Ureter (tissue), 1 donor: Measurements from ENCODE around the gene ALOX15. TPM values are rescaled to one million over a fixed set of nuclear protein-coding genes. Genes with fewer than 3 reads are reported as not detected.
"Not testable (repeated sequence)": the region's sequence is repeated elsewhere in the genome, so short reads cannot be mapped to it uniquely, and the experiment has no call there.

Experiments
- DNase-seq: peaks from one replicate; pipeline ENCODE4 v3.0.0-alpha.2; 2020; ENCODE audit warnings: low spot score
- total RNA-seq: library from RNA; stranded (reverse); gene quantifications from one replicate; pipeline ENCODE4 v1.2.4, GENCODE V29; 2023
- donor health status: DM: yes; HTN: yes; CAD: no.

The ALOX15 gene
- total RNA-seq, 1 donor from 2014 or later = 1.2 TPM

- DNase-seq = no peak
Measured at GRCh38 chr17:4648741-4649140, 7.3 kb upstream of the ALOX15 start.

GRCh38 chr17:4645642-4646041 is 4.2 kb upstream of the ALOX15 start:
- no peak for DNase-seq

GRCh38 chr17:4643676-4644075 is 2.2 kb upstream of the ALOX15 start:
- DNase-seq = no peak

GRCh38 chr17:4642286-4642685 is 808 bp upstream of the ALOX15 start:
- DNase-seq = no peak

- DNase-seq = not testable (repeated sequence)
Measured at GRCh38 chr17:4640569-4641188, 799 bp downstream of the ALOX15 start.

- not testable (repeated sequence) for DNase-seq
Measured at GRCh38 chr17:4639301-4640059, 2.0 kb downstream of the ALOX15 start.

GRCh38 chr17:4638766-4639165 is 2.7 kb downstream of the ALOX15 start:
- DNase-seq = not testable (repeated sequence)

GRCh38 chr17:4636474-4637100 is 4.9 kb downstream of the ALOX15 start:
- DNase-seq = no peak

GRCh38 chr17:4635823-4636375 is 5.6 kb downstream of the ALOX15 start:
- no peak for DNase-seq

GRCh38 chr17:4634976-4635375 is 6.5 kb downstream of the ALOX15 start:
- no peak for DNase-seq

- no peak for DNase-seq
Measured at GRCh38 chr17:4633643-4634042, 7.8 kb downstream of the ALOX15 start.

- no peak for DNase-seq
Measured at GRCh38 chr17:4632581-4632920, 8.9 kb downstream of the ALOX15 start.

- DNase-seq = no peak
Measured at GRCh38 chr17:4631836-4632580, 9.5 kb downstream of the ALOX15 start.

- no peak for DNase-seq
Measured at GRCh38 chr17:4631431-4631830, 10.0 kb downstream of the ALOX15 start.

- no peak for DNase-seq
Measured at GRCh38 chr17:4626734-4627256, 14.7 kb downstream of the ALOX15 start.

- no peak for DNase-seq
Measured at GRCh38 chr17:4625181-4625617, 16.3 kb downstream of the ALOX15 start.

- DNase-seq = not testable (repeated sequence)
Measured at GRCh38 chr17:4624451-4624911, 17.0 kb downstream of the ALOX15 start.

- no peak for DNase-seq
Measured at GRCh38 chr17:4623249-4623648, 18.2 kb downstream of the ALOX15 start.

- DNase-seq = no peak
Measured at GRCh38 chr17:4622375-4622774, 19.1 kb downstream of the ALOX15 start.

GRCh38 chr17:4620531-4621101 is 20.9 kb downstream of the ALOX15 start:
- no peak for DNase-seq
